ENCODE results near the gene ATP4A.
"Not testable (repeated sequence)": the region's sequence is repeated elsewhere in the genome, so short reads cannot be mapped to it uniquely, and the experiment has no call there.

Gene ATP4A

GRCh38 chr19:35563207-35563829, at the start of gene ATP4A:
Gene ATP4A (minus strand): TSS chr19:35563658. CDS start chr19:35563629, 29 bp downstream.
- H3K4me3 ChIP-seq (ENCODE audit: low read length in 2 of 2) = no peak within 1 kb of the TSS
- no peaks in the 10 kb centered on the region for H3K36me3 ChIP-seq (ENCODE audit: control insufficient read depth in 2 of 2, insufficient read depth in 2 of 2, low read length in 2 of 2)
- H3K4me1 ChIP-seq (ENCODE audit: control insufficient read depth in 2 of 2, insufficient read depth in 2 of 2, low read length in 2 of 2) = no peaks in the 10 kb centered on the region
- H3K9me3 ChIP-seq (ENCODE audit: control insufficient read depth in 2 of 2, low read length in 2 of 2) = no peaks in the 10 kb centered on the region
- peaks cover 6 to 8% of the 10 kb centered on the region in 2 donors for H3K27me3 ChIP-seq (ENCODE audit: control insufficient read depth in 2 of 2, insufficient read depth in 2 of 2, low read length in 2 of 2)
- H3K9ac ChIP-seq (ENCODE audit: low read depth in 1 of 2, low read length in 2 of 2) = no peak within 1 kb of the TSS
- no peak within 1 kb of the TSS for H3K27ac ChIP-seq (ENCODE audit: low read depth in 2 of 2, low read length in 2 of 2)

DNA sequence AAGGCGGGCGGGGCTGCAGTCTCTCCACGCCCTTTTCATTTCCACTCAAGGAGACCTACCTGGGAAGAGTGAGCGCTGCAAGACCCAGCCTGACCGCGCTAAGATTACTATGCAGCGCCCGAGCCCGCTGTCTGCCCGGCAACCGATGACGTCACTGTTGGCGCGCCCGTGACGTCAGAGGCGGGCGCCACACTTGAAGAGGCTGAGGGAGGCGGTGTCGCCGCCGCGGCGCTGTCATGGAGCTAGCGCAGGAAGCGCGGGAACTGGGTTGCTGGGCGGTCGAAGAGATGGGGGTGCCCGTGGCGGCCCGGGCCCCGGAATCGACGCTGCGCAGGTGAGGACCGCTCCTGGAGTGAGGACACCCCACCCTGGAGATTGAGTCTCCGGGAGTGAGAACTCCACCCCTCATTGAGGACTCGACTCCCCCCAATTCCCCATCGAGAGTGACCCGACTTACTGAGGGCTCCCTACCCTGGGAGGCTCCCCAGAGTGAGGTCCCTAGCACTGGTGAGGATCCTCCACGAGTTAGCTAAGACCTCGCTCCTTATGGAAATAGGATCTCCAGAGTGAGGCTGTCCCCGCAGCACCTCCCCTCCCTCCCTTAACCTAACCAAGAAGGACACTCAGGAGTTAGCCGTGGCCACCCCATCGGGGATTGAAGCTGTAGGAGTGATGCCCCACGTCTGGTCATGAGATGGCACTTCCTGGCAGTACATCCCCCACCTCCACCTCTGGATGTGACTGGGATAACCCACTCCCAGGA, 49.3 kb upstream of the ATP4A start, which contains the start of gene HAUS5:
Gene HAUS5 (plus strand): TSS at position 177 of the 763 bp plus-strand sequence. CDS start 60 bp downstream, at position 237.
- H3K4me1 ChIP-seq (ENCODE audit: control insufficient read depth in 2 of 2, insufficient read depth in 2 of 2, low read length in 2 of 2) = peaks cover 5 to 12% of the 10 kb centered on the region in 2 donors
- H3K4me3 ChIP-seq (ENCODE audit: low read length in 2 of 2) = peak within 1 kb of the TSS; percentile 80 to 82
- peak within 1 kb of the TSS in 1 of 2 donors; percentile 43 for H3K27ac ChIP-seq (ENCODE audit: low read depth in 2 of 2, low read length in 2 of 2)
- no peaks in the 10 kb centered on the region for H3K9me3 ChIP-seq (ENCODE audit: control insufficient read depth in 2 of 2, low read length in 2 of 2)
- H3K27me3 ChIP-seq (ENCODE audit: control insufficient read depth in 2 of 2, insufficient read depth in 2 of 2, low read length in 2 of 2) = no peaks in the 10 kb centered on the region
- peak within 1 kb of the TSS; percentile 79 to 82 for H3K9ac ChIP-seq (ENCODE audit: low read depth in 1 of 2, low read length in 2 of 2)
- peaks cover 2 to 4% of the 10 kb centered on the region in 2 donors for H3K36me3 ChIP-seq (ENCODE audit: control insufficient read depth in 2 of 2, insufficient read depth in 2 of 2, low read length in 2 of 2)

DNA sequence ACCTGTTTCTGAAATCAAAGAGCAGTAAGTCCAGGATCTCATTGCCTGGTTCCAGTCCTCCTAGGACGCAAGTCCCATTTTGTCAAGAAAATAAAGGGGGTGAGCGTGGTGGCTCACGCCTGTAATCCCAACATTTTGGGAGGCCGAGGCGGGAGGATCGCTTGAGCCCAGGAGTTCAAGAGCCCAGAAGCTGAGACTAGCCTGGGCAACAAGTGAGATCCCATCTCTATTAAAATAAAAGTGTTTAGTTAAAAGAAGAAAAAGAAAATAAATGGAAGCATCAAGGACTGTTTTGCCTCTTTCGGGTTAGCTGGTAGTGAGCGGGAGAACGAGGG, 48.7 kb upstream of the ATP4A start:
- peaks cover 0 to 3% of the 10 kb centered on the region in 2 donors for H3K9me3 ChIP-seq (ENCODE audit: control insufficient read depth in 2 of 2, low read length in 2 of 2)
- peaks cover 5 to 12% of the 10 kb centered on the region in 2 donors for H3K4me1 ChIP-seq (ENCODE audit: control insufficient read depth in 2 of 2, insufficient read depth in 2 of 2, low read length in 2 of 2)
- H3K36me3 ChIP-seq (ENCODE audit: control insufficient read depth in 2 of 2, insufficient read depth in 2 of 2, low read length in 2 of 2) = peaks cover 2 to 4% of the 10 kb centered on the region in 2 donors
- H3K27me3 ChIP-seq (ENCODE audit: control insufficient read depth in 2 of 2, insufficient read depth in 2 of 2, low read length in 2 of 2) = no peaks in the 10 kb centered on the region
- peak overlapping the region in 1 of 2 donors; percentile 31 for H3K9ac ChIP-seq (ENCODE audit: low read depth in 1 of 2, low read length in 2 of 2)
- H3K27ac ChIP-seq (ENCODE audit: low read depth in 2 of 2, low read length in 2 of 2) = no peak overlapping the region
- H3K4me3 ChIP-seq (ENCODE audit: low read length in 2 of 2) = peak overlapping the region; percentile 80 to 82

DNA sequence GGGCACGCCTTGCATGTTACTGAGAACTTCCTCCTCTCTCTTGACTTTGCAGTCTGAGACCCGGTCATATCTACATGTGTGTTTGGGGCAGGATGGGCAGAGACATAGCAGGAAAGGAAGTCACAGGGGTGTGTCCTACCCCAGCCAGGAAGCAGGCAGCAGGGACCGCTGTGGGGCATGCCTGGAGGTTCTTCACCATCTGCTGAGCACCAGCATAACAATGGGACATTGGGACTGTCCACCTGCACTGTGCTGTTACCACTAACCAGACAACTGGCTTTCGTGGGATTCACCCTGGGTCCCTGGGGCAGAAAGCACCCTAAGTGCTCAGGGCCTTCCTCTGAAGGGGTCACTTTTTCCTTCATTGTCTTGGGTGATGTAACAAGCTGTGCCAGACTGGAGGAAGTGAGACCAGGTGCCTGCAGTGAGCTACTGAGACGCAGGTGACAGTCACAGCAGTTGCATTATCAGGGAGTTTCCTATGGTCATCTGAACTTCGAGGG, 46.4 kb upstream of the ATP4A start:
- Histone ChIP-seq H3K9me3 (ENCODE audit: control insufficient read depth in 2 of 2, low read length in 2 of 2) (peaks cover 0 to 3% of the 10 kb centered on the region in 2 donors), H3K4me3 (ENCODE audit: low read length in 2 of 2) (no peak overlapping the region), H3K9ac (ENCODE audit: low read depth in 1 of 2, low read length in 2 of 2) (no peak overlapping the region), H3K4me1 (ENCODE audit: control insufficient read depth in 2 of 2, insufficient read depth in 2 of 2, low read length in 2 of 2) (peaks cover 5 to 12% of the 10 kb centered on the region in 2 donors), H3K27ac (ENCODE audit: low read depth in 2 of 2, low read length in 2 of 2) (peak overlapping the region in 1 of 2 donors; percentile 16), H3K36me3 (ENCODE audit: control insufficient read depth in 2 of 2, insufficient read depth in 2 of 2, low read length in 2 of 2) (no peaks in the 10 kb centered on the region), H3K27me3 (ENCODE audit: control insufficient read depth in 2 of 2, insufficient read depth in 2 of 2, low read length in 2 of 2) (no peaks in the 10 kb centered on the region)

GRCh38 chr19:35608251-35608650, 44.8 kb upstream of the ATP4A start:
- peaks cover 0 to 3% of the 10 kb centered on the region in 2 donors for H3K9me3 ChIP-seq (ENCODE audit: control insufficient read depth in 2 of 2, low read length in 2 of 2)
- H3K27me3 ChIP-seq (ENCODE audit: control insufficient read depth in 2 of 2, insufficient read depth in 2 of 2, low read length in 2 of 2) = no peaks in the 10 kb centered on the region

GRCh38 chr19:35607661-35608060, 44.2 kb upstream of the ATP4A start:
- Histone ChIP-seq H3K9me3 (ENCODE audit: control insufficient read depth in 2 of 2, low read length in 2 of 2) (peaks cover 0 to 3% of the 10 kb centered on the region in 2 donors), H3K27me3 (ENCODE audit: control insufficient read depth in 2 of 2, insufficient read depth in 2 of 2, low read length in 2 of 2) (no peaks in the 10 kb centered on the region), H3K36me3 (ENCODE audit: control insufficient read depth in 2 of 2, insufficient read depth in 2 of 2, low read length in 2 of 2) (no peaks in the 10 kb centered on the region), H3K4me1 (ENCODE audit: control insufficient read depth in 2 of 2, insufficient read depth in 2 of 2, low read length in 2 of 2) (peaks cover 0 to 7% of the 10 kb centered on the region in 2 donors), H3K27ac (ENCODE audit: low read depth in 2 of 2, low read length in 2 of 2) (no peak overlapping the region), H3K4me3 (ENCODE audit: low read length in 2 of 2) (no peak overlapping the region), H3K9ac (ENCODE audit: low read depth in 1 of 2, low read length in 2 of 2) (no peak overlapping the region)

More at GRCh38 chr19:35608251-35608650, 44.8 kb upstream of the ATP4A start:
- Histone ChIP-seq H3K27ac (ENCODE audit: low read depth in 2 of 2, low read length in 2 of 2) (no peak overlapping the region), H3K4me3 (ENCODE audit: low read length in 2 of 2) (no peak overlapping the region), H3K9ac (ENCODE audit: low read depth in 1 of 2, low read length in 2 of 2) (no peak overlapping the region), H3K36me3 (ENCODE audit: control insufficient read depth in 2 of 2, insufficient read depth in 2 of 2, low read length in 2 of 2) (no peaks in the 10 kb centered on the region), H3K4me1 (ENCODE audit: control insufficient read depth in 2 of 2, insufficient read depth in 2 of 2, low read length in 2 of 2) (peaks cover 5 to 12% of the 10 kb centered on the region in 2 donors)

GRCh38 chr19:35607170-35607569, 43.7 kb upstream of the ATP4A start:
- H3K27ac ChIP-seq (ENCODE audit: low read depth in 2 of 2, low read length in 2 of 2); H3K9me3 ChIP-seq (ENCODE audit: control insufficient read depth in 2 of 2, low read length in 2 of 2); H3K4me1 ChIP-seq (ENCODE audit: control insufficient read depth in 2 of 2, insufficient read depth in 2 of 2, low read length in 2 of 2); H3K27me3 ChIP-seq (ENCODE audit: control insufficient read depth in 2 of 2, insufficient read depth in 2 of 2, low read length in 2 of 2); H3K36me3 ChIP-seq (ENCODE audit: control insufficient read depth in 2 of 2, insufficient read depth in 2 of 2, low read length in 2 of 2); H3K9ac ChIP-seq (ENCODE audit: low read depth in 1 of 2, low read length in 2 of 2); H3K4me3 ChIP-seq (ENCODE audit: low read length in 2 of 2): not testable (repeated sequence)

DNA sequence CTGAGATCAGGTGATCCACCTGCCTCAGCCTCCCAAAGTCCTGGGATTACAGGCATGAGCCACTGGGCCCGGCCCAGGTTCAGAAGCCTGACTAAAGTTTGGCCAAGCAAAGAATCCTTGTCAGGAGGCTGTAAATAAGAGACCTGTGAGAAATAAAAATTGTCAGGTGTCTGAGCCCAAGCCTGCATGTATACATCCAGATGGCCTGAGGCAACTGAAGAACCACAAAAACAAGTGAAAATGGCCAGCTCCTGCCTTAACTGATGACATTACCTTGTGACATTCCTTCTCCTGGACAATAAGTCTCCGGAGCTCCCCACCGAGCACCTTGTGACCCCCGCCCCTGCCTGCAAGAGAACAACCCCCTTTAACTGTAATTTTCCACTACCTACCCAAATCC, 41.0 kb upstream of the ATP4A start:
- not testable (repeated sequence) for H3K4me3 ChIP-seq (ENCODE audit: low read length in 2 of 2); H3K27ac ChIP-seq (ENCODE audit: low read depth in 2 of 2, low read length in 2 of 2); H3K36me3 ChIP-seq (ENCODE audit: control insufficient read depth in 2 of 2, insufficient read depth in 2 of 2, low read length in 2 of 2); H3K9me3 ChIP-seq (ENCODE audit: control insufficient read depth in 2 of 2, low read length in 2 of 2); H3K4me1 ChIP-seq (ENCODE audit: control insufficient read depth in 2 of 2, insufficient read depth in 2 of 2, low read length in 2 of 2); H3K27me3 ChIP-seq (ENCODE audit: control insufficient read depth in 2 of 2, insufficient read depth in 2 of 2, low read length in 2 of 2); H3K9ac ChIP-seq (ENCODE audit: low read depth in 1 of 2, low read length in 2 of 2)

GRCh38 chr19:35601971-35602370, 38.5 kb upstream of the ATP4A start:
- H3K36me3 ChIP-seq (ENCODE audit: control insufficient read depth in 2 of 2, insufficient read depth in 2 of 2, low read length in 2 of 2) = no peaks in the 10 kb centered on the region
- H3K27me3 ChIP-seq (ENCODE audit: control insufficient read depth in 2 of 2, insufficient read depth in 2 of 2, low read length in 2 of 2) = no peaks in the 10 kb centered on the region
- H3K4me3 ChIP-seq (ENCODE audit: low read length in 2 of 2) = no peak overlapping the region
- no peaks in the 10 kb centered on the region for H3K9me3 ChIP-seq (ENCODE audit: control insufficient read depth in 2 of 2, low read length in 2 of 2)
- no peaks in the 10 kb centered on the region for H3K4me1 ChIP-seq (ENCODE audit: control insufficient read depth in 2 of 2, insufficient read depth in 2 of 2, low read length in 2 of 2)
- no peak overlapping the region for H3K27ac ChIP-seq (ENCODE audit: low read depth in 2 of 2, low read length in 2 of 2)
- no peak overlapping the region for H3K9ac ChIP-seq (ENCODE audit: low read depth in 1 of 2, low read length in 2 of 2)

- H3K27me3 ChIP-seq (ENCODE audit: control insufficient read depth in 2 of 2, insufficient read depth in 2 of 2, low read length in 2 of 2) = no peaks in the 10 kb centered on the region
- H3K9me3 ChIP-seq (ENCODE audit: control insufficient read depth in 2 of 2, low read length in 2 of 2) = no peaks in the 10 kb centered on the region
- no peak overlapping the region for H3K27ac ChIP-seq (ENCODE audit: low read depth in 2 of 2, low read length in 2 of 2)
- H3K4me1 ChIP-seq (ENCODE audit: control insufficient read depth in 2 of 2, insufficient read depth in 2 of 2, low read length in 2 of 2) = no peaks in the 10 kb centered on the region
- H3K4me3 ChIP-seq (ENCODE audit: low read length in 2 of 2) = no peak overlapping the region
- no peaks in the 10 kb centered on the region for H3K36me3 ChIP-seq (ENCODE audit: control insufficient read depth in 2 of 2, insufficient read depth in 2 of 2, low read length in 2 of 2)
- no peak overlapping the region for H3K9ac ChIP-seq (ENCODE audit: low read depth in 1 of 2, low read length in 2 of 2)
Measured at GRCh38 chr19:35596366-35596999, 33.0 kb upstream of the ATP4A start.

Data from mucosa of rectum (tissue), 2 donors.